GM12892 (cell line): ENCODE measurements around the gene ARHGAP27.

Experiments used
- POLR2A ChIP-seq: IDR thresholded peaks from 2 replicates; pipeline ENCODE4 v1.6.1; 2011; ENCODE audit warnings: low read depth, low read length, control low read depth
- POLR2AphosphoS5 ChIP-seq: IDR thresholded peaks from 2 replicates; pipeline ENCODE4 v1.6.1; 2011; ENCODE audit warnings: low read depth, low read length, control low read depth

- no peak for TF ChIP-seq POLR2A
- TF ChIP-seq POLR2AphosphoS5, result no peak
These were observed 47.2 kb downstream of the ARHGAP27 start for GRCh38 chr17:45385331-45385997.
